Subcutaneous abdominal adipose tissue (tissue), 5 donors: Measurements from ENCODE around the gene MAD2L1.
A peak's percentile ranks its signal among the peaks of the same experiment; 100 is the strongest.

ENCODE experiments used
- H3K27ac ChIP-seq: one replicate; pipeline ENCODE4 v1.7.0; 2013; ENCODE audit warnings: low read depth, mild to moderate bottlenecking, inconsistent platforms, low read length, moderate library complexity
- H3K27me3 ChIP-seq, 5 donors: one replicate each; pipeline ENCODE4 v1.7.0; 2013; ENCODE audit warnings: low read length in 5 of 5, inconsistent platforms in 1 of 5; ENCODE audit not compliant: control insufficient read depth in 5 of 5, insufficient read depth in 4 of 5
- H3K36me3 ChIP-seq, 5 donors: one replicate each; pipeline ENCODE4 v1.7.0; 2013; ENCODE audit warnings: low read length in 5 of 5; ENCODE audit not compliant: control insufficient read depth in 5 of 5, insufficient read depth in 5 of 5
- H3K4me1 ChIP-seq, 5 donors: one replicate each; pipeline ENCODE4 v1.7.0; 2013; ENCODE audit warnings: low read length in 5 of 5, mild to moderate bottlenecking in 3 of 5, moderate library complexity in 1 of 5; ENCODE audit not compliant: control insufficient read depth in 5 of 5, insufficient read depth in 5 of 5
- H3K4me3 ChIP-seq, 5 donors: one replicate each; pipeline ENCODE4 v1.7.0; 2013; ENCODE audit warnings: low read length in 5 of 5, low read depth in 1 of 5
- H3K9ac ChIP-seq, 5 donors: one replicate each; pipeline ENCODE4 v1.7.0; 2013; ENCODE audit warnings: low read length in 5 of 5, mild to moderate bottlenecking in 4 of 5, moderate library complexity in 3 of 5
- H3K9me3 ChIP-seq, 5 donors: one replicate each; pipeline ENCODE4 v1.7.0; 2013; ENCODE audit warnings: low read length in 5 of 5; ENCODE audit not compliant: control insufficient read depth in 5 of 5
- donor health status: healthy.
- donor health status: healthy.
- donor health status: healthy.
- donor health status: healthy.
- donor health status: healthy.

Gene MAD2L1

GRCh38 chr4:120062663-120063195, 3.9 kb downstream of the MAD2L1 start:
- H3K4me3 ChIP-seq, result no peak overlapping the region
- H3K4me1 ChIP-seq, result peaks cover 0 to 15% (median 13%) of the 10 kb centered on the region in 5 donors
- no peak overlapping the region for H3K27ac ChIP-seq
- no peaks in the 10 kb centered on the region for H3K9me3 ChIP-seq
- peak overlapping the region in 1 of 5 donors; percentile 37 for H3K9ac ChIP-seq
- no peaks in the 10 kb centered on the region for H3K27me3 ChIP-seq
- no peaks in the 10 kb centered on the region for H3K36me3 ChIP-seq

- no peak overlapping the region for H3K4me3 ChIP-seq
- no peaks in the 10 kb centered on the region for H3K9me3 ChIP-seq
- no peaks in the 10 kb centered on the region for H3K27me3 ChIP-seq
- H3K36me3 ChIP-seq, result no peaks in the 10 kb centered on the region
- peaks cover 0 to 3% (median 0%) of the 10 kb centered on the region in 5 donors for H3K4me1 ChIP-seq
- H3K27ac ChIP-seq, result no peak overlapping the region
- no peak overlapping the region for H3K9ac ChIP-seq
These were observed 7.6 kb downstream of the MAD2L1 start for GRCh38 chr4:120059036-120059435.

GRCh38 chr4:120057416-120057815, 9.2 kb downstream of the MAD2L1 start:
- H3K4me3 ChIP-seq, result no peak overlapping the region

GRCh38 chr4:120056246-120056645, 10.4 kb downstream of the MAD2L1 start:
- H3K9ac ChIP-seq, result no peak overlapping the region
- H3K27ac ChIP-seq, result no peak overlapping the region
- no peaks in the 10 kb centered on the region for H3K9me3 ChIP-seq
- H3K4me3 ChIP-seq, result no peak overlapping the region
- H3K4me1 ChIP-seq, result peaks cover 0 to 11% (median 0%) of the 10 kb centered on the region in 5 donors
- H3K36me3 ChIP-seq, result no peaks in the 10 kb centered on the region
- H3K27me3 ChIP-seq, result no peaks in the 10 kb centered on the region

More at GRCh38 chr4:120057416-120057815, 9.2 kb downstream of the MAD2L1 start:
- Histone ChIP-seq H3K9me3 (no peaks in the 10 kb centered on the region), H3K27ac (no peak overlapping the region), H3K36me3 (no peaks in the 10 kb centered on the region), H3K27me3 (no peaks in the 10 kb centered on the region), H3K4me1 (peaks cover 0 to 11% (median 0%) of the 10 kb centered on the region in 5 donors), H3K9ac (no peak overlapping the region)

GRCh38 chr4:120055795-120056194, 10.9 kb downstream of the MAD2L1 start:
- H3K27ac ChIP-seq, result no peak overlapping the region
- no peaks in the 10 kb centered on the region for H3K36me3 ChIP-seq
- no peaks in the 10 kb centered on the region for H3K9me3 ChIP-seq
- no peak overlapping the region for H3K4me3 ChIP-seq
- H3K4me1 ChIP-seq, result peaks cover 0 to 11% (median 0%) of the 10 kb centered on the region in 5 donors
- H3K9ac ChIP-seq, result no peak overlapping the region
- no peaks in the 10 kb centered on the region for H3K27me3 ChIP-seq

GRCh38 chr4:120055162-120055561, 11.5 kb downstream of the MAD2L1 start:
- Histone ChIP-seq H3K27me3 (no peaks in the 10 kb centered on the region), H3K9ac (no peak overlapping the region), H3K27ac (no peak overlapping the region), H3K36me3 (no peaks in the 10 kb centered on the region), H3K9me3 (no peaks in the 10 kb centered on the region), H3K4me3 (no peak overlapping the region), H3K4me1 (peaks cover 0 to 11% (median 0%) of the 10 kb centered on the region in 5 donors)

- Histone ChIP-seq H3K36me3 (no peaks in the 10 kb centered on the region), H3K4me3 (no peak overlapping the region), H3K9me3 (no peaks in the 10 kb centered on the region), H3K27ac (no peak overlapping the region), H3K27me3 (no peaks in the 10 kb centered on the region), H3K9ac (no peak overlapping the region), H3K4me1 (peaks cover 0 to 11% (median 0%) of the 10 kb centered on the region in 5 donors)
These were observed 12.7 kb downstream of the MAD2L1 start for GRCh38 chr4:120053911-120054310.

- H3K27me3 ChIP-seq, result no peaks in the 10 kb centered on the region
- H3K4me3 ChIP-seq, result no peak overlapping the region
- H3K4me1 ChIP-seq, result peaks cover 0 to 11% (median 0%) of the 10 kb centered on the region in 5 donors
- no peak overlapping the region for H3K9ac ChIP-seq
- H3K27ac ChIP-seq, result no peak overlapping the region
- no peaks in the 10 kb centered on the region for H3K36me3 ChIP-seq
- H3K9me3 ChIP-seq, result no peaks in the 10 kb centered on the region
These were observed 13.8 kb downstream of the MAD2L1 start for GRCh38 chr4:120052856-120053255.

- Histone ChIP-seq H3K9me3 (no peaks in the 10 kb centered on the region), H3K36me3 (no peaks in the 10 kb centered on the region), H3K4me1 (peaks cover 0 to 11% (median 0%) of the 10 kb centered on the region in 5 donors), H3K9ac (no peak overlapping the region), H3K27me3 (no peaks in the 10 kb centered on the region), H3K27ac (no peak overlapping the region), H3K4me3 (no peak overlapping the region)
These were observed 15.4 kb downstream of the MAD2L1 start for GRCh38 chr4:120051253-120051652.

GRCh38 chr4:120049732-120050494, 16.7 kb downstream of the MAD2L1 start:
- H3K9me3 ChIP-seq, result no peaks in the 10 kb centered on the region
- peak overlapping the region in 4 of 5 donors; percentile 53 to 69 (median 57) for H3K4me3 ChIP-seq
- no peak overlapping the region for H3K27ac ChIP-seq
- peaks cover 0 to 8% (median 0%) of the 10 kb centered on the region in 5 donors for H3K4me1 ChIP-seq
- H3K36me3 ChIP-seq, result no peaks in the 10 kb centered on the region
- peak overlapping the region in 1 of 5 donors; percentile 7 for H3K9ac ChIP-seq
- H3K27me3 ChIP-seq, result no peaks in the 10 kb centered on the region
